Body of pancreas (tissue), 4 donors: ENCODE results near the gene SIK2. TPM values are rescaled to one million over a fixed set of nuclear protein-coding genes. Genes with fewer than 3 reads are reported as not detected.

Source experiments
- ATAC-seq: fragments of 150-250 bp; one replicate; pipeline ENCODE4 v1.9.1; 2016
- DNase-seq, 4 donors: peaks; one replicate each; pipeline ENCODE4 v3.0.0-alpha.2; 2019
- H3K27ac ChIP-seq, 4 donors: fragments of 200-600 bp; sonication (generic); 1 replicate in 3 of 4; 2 replicates in 1 of 4; pipeline versions ENCODE4 v1.5.1 to v1.6.1; 2016 to 2019; ENCODE audit warnings: mild to moderate bottlenecking in 1 of 4, mixed read lengths in 1 of 4, moderate library complexity in 1 of 4
- H3K27me3 ChIP-seq, 2 donors: fragments of 200-600 bp; sonication (generic); one replicate each; pipeline ENCODE4 v1.6.0; 2016; ENCODE audit warnings: mild to moderate bottlenecking in 1 of 2
- H3K36me3 ChIP-seq, 2 donors: fragments of 200-600 bp; sonication (generic); replicated peaks in 1 of 2; 2 replicates each; pipeline ENCODE4 v1.5.1; 2016; ENCODE audit warnings: low read depth in 2 of 2; ENCODE audit not compliant: insufficient read depth in 1 of 2
- H3K4me1 ChIP-seq: fragments of 200-600 bp; sonication (generic); one replicate; pipeline ENCODE4 v1.6.0; 2016
- H3K4me3 ChIP-seq, 2 donors: fragments of 200-600 bp; sonication (generic); 1 replicate in 1 of 2; 2 replicates in 1 of 2; pipeline ENCODE4 v1.5.1; 2016 to 2019
- H3K9me3 ChIP-seq, 3 donors: fragments of 200-600 bp; sonication (generic); 1 replicate in 2 of 3; 2 replicates in 1 of 3; pipeline ENCODE4 v1.5.1; 2016
- CTCF ChIP-seq, 7 experiments: fragments of 450-650 bp in 4 of 7; fragments of 200-600 bp in 3 of 7; sonication (generic) in 3 of 7; IDR thresholded peaks; one replicate each; pipeline ENCODE4 v1.5.1; 2016 to 2019; ENCODE audit warnings: antibody characterized with exemption in 7 of 7
- POLR2A ChIP-seq, 3 donors: fragments of 450-650 bp; IDR thresholded peaks; one replicate each; pipeline ENCODE4 v1.6.1; 2016; ENCODE audit warnings: antibody characterized with exemption in 3 of 3, mild to moderate bottlenecking in 2 of 3
- WGBS, 2 donors: methylation state at CpG; one replicate each; pipeline ENCODE4 v1.1.5; 2017; 5-methylcytosine and 5-hydroxymethylcytosine counted together
- intact Hi-C: fragments of 100-400 bp; cut with DNase I; formaldehyde crosslinking; loops from one replicate; pipeline ENCODE4 v1.15.1; 2023
- total RNA-seq, 2 donors: library from RNA; depleted of rRNA; stranded (reverse); fragments of >200 nt; gene quantifications; one replicate each; pipeline ENCODE4 v1.1.0, GENCODE V29; 2016

Gene SIK2
- total RNA-seq, 2 donors from 2014 or later, result 15.3 to 16.5 TPM

- no peak for DNase-seq
- Histone ChIP-seq H3K9me3 (no peaks in the 10 kb centered on the region), H3K27me3 (no peaks in the 10 kb centered on the region), H3K4me1 (peaks cover 24% of the 10 kb centered on the region), H3K4me3 (no peak overlapping the region), H3K36me3 (peaks cover 7 to 30% of the 10 kb centered on the region in 2 donors), H3K27ac (peak overlapping the region in 3 of 4 donors; percentile 4 to 34 (median 22))
- intact Hi-C loops, result no loop called here
- 64 to 67% methylated on average over 7 of the region's 7 CpGs for WGBS, 2 donors
- peak; percentile 29 for ATAC-seq
- no peak for TF ChIP-seq POLR2A (IDR thresholded peaks at IDR 0.05)
Measured at GRCh38 chr11:111720801-111721494, 118.7 kb downstream of the SIK2 start.

GRCh38 chr11:111722501-111722900 is 120.3 kb downstream of the SIK2 start:
- WGBS, 2 donors, result 77 to 86% methylated on average over 7 to 8 of the region's 8 CpGs
- DNase-seq (no peak), ATAC-seq (no peak)
- Histone ChIP-seq H3K27ac (no peak overlapping the region), H3K4me3 (no peak overlapping the region), H3K27me3 (no peaks in the 10 kb centered on the region), H3K4me1 (peaks cover 35% of the 10 kb centered on the region), H3K36me3 (peaks cover 7 to 29% of the 10 kb centered on the region in 2 donors), H3K9me3 (no peaks in the 10 kb centered on the region)
- TF ChIP-seq CTCF (IDR thresholded peaks at IDR 0.05), result no peak
- no peak for TF ChIP-seq POLR2A (IDR thresholded peaks at IDR 0.05)
- intact Hi-C loops, result no loop called here

- no peaks in the 10 kb centered on the region for H3K9me3 ChIP-seq
- 86 to 87% methylated on average over 13 to 14 of the region's 15 CpGs for WGBS, 2 donors
- H3K27me3 ChIP-seq, result no peaks in the 10 kb centered on the region
- no peak overlapping the region for H3K27ac ChIP-seq
- DNase-seq, result no peak
- no peak for ATAC-seq
- no peak for TF ChIP-seq CTCF (IDR thresholded peaks at IDR 0.05)
- no peak for TF ChIP-seq POLR2A (IDR thresholded peaks at IDR 0.05)
- no peak overlapping the region for H3K4me3 ChIP-seq
- intact Hi-C loops, result no loop called here
- peaks cover 7 to 29% of the 10 kb centered on the region in 2 donors for H3K36me3 ChIP-seq
- H3K4me1 ChIP-seq, result peaks cover 30% of the 10 kb centered on the region
Measured at GRCh38 chr11:111723595-111723994, 121.3 kb downstream of the SIK2 start.

- intact Hi-C loops, result no loop called here
- WGBS, 2 donors, result 93 to 95% methylated on average over 4 to 11 of the region's 11 CpGs
- TF ChIP-seq POLR2A (IDR thresholded peaks at IDR 0.05) (no peak), CTCF (IDR thresholded peaks at IDR 0.05) (no peak)
- DNase-seq (no peak), ATAC-seq (no peak)
- H3K27ac ChIP-seq, result no peak overlapping the region
- H3K36me3 ChIP-seq, result peaks cover 7 to 29% of the 10 kb centered on the region in 2 donors
- H3K27me3 ChIP-seq, result no peaks in the 10 kb centered on the region
- H3K9me3 ChIP-seq, result no peaks in the 10 kb centered on the region
- peaks cover 26% of the 10 kb centered on the region for H3K4me1 ChIP-seq
- H3K4me3 ChIP-seq, result no peak overlapping the region
Measured at GRCh38 chr11:111724615-111725129, 122.4 kb downstream of the SIK2 start.

- H3K4me3 ChIP-seq, result no peak overlapping the region
- DNase-seq, result no peak
- 74 to 87% methylated on average over 5 to 10 of the region's 10 CpGs for WGBS, 2 donors
- no peak for TF ChIP-seq CTCF (IDR thresholded peaks at IDR 0.05)
- no peaks in the 10 kb centered on the region for H3K27me3 ChIP-seq
- no peak for ATAC-seq
- H3K4me1 ChIP-seq, result peaks cover 24% of the 10 kb centered on the region
- no peaks in the 10 kb centered on the region for H3K9me3 ChIP-seq
- peaks cover 7 to 25% of the 10 kb centered on the region in 2 donors for H3K36me3 ChIP-seq
- H3K27ac ChIP-seq, result peak overlapping the region in 1 of 4 donors; percentile 58
- intact Hi-C loops, result no loop called here
Measured at GRCh38 chr11:111725621-111726020, 123.4 kb downstream of the SIK2 start.
